Adipocyte (in vitro differentiated cells): Measurements from ENCODE around the gene OR12D2.
"Not testable (repeated sequence)": the region's sequence is repeated elsewhere in the genome, so short reads cannot be mapped to it uniquely, and the experiment has no call there.

ENCODE experiments used
- DNase-seq: peaks from one replicate; pipeline ENCODE4 v3.0.0-alpha.2; 2015; ENCODE audit warnings: low read depth
- H3K27me3 ChIP-seq: replicated peaks from 2 replicates; pipeline ENCODE4 v1.7.0; 2013; ENCODE audit warnings: mild to moderate bottlenecking, low read length, moderate library complexity; ENCODE audit not compliant: control insufficient read depth, insufficient read depth
- H3K36me3 ChIP-seq: 2 replicates; pipeline ENCODE4 v1.7.0; 2013; ENCODE audit warnings: low read length, mild to moderate bottlenecking, moderate library complexity; ENCODE audit not compliant: control insufficient read depth, insufficient read depth, severe bottlenecking
- H3K4me1 ChIP-seq: 2 replicates; pipeline ENCODE4 v1.7.0; 2013; ENCODE audit warnings: mild to moderate bottlenecking, low read length, moderate library complexity; ENCODE audit not compliant: control insufficient read depth, insufficient read depth
- H3K4me3 ChIP-seq: 2 replicates; pipeline ENCODE4 v1.7.0; 2013; ENCODE audit warnings: mild to moderate bottlenecking, low read length, moderate library complexity
- H3K9ac ChIP-seq: 2 replicates; pipeline ENCODE4 v1.7.0; 2013; ENCODE audit warnings: mild to moderate bottlenecking, low read length, moderate library complexity
- H3K9me3 ChIP-seq: 2 replicates; pipeline ENCODE4 v1.7.0; 2013; ENCODE audit warnings: mild to moderate bottlenecking, low read length, moderate library complexity; ENCODE audit not compliant: control insufficient read depth

The OR12D2 gene, protein sequence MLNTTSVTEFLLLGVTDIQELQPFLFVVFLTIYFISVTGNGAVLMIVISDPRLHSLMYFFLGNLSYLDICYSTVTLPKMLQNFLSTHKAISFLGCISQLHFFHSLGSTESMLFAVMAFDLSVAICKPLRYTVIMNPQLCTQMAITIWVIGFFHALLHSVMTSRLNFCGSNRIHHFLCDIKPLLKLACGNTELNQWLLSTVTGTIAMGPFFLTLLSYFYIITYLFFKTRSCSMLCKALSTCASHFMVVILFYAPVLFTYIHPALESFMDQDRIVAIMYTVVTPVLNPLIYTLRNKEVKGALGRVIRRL

DNA sequence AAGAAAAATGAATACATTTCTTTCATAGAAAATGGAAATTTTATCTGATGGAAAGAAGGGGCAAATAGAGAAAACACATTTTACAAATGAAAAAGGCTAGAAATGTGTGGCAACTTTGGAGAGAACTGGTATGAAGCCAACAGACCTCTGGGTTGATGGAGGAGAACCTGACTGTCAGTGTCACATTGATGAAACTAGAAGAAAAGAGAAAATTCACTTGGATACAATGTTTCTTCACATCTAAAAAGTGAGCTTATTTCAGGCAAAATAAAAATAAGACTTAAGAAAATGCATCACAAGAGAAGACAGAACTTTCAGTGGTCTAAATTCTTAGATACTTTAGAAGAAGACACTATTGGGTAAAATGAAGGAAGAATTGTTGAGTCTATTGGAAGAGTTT is at the start of gene OR12D2:
TSS of gene OR12D2 (plus strand) at position 301 of the 400 bp plus-strand sequence. CDS start 1,069 bp downstream, outside the sequence.
- H3K9me3 ChIP-seq, result no peaks in the 10 kb centered on the region
- no peak within 1 kb of the TSS for H3K9ac ChIP-seq
- no peak for DNase-seq
- H3K4me3 ChIP-seq, result no peak within 1 kb of the TSS
- no peaks in the 10 kb centered on the region for H3K27me3 ChIP-seq
- no peaks in the 10 kb centered on the region for H3K36me3 ChIP-seq
- H3K4me1 ChIP-seq, result no peaks in the 10 kb centered on the region

DNA sequence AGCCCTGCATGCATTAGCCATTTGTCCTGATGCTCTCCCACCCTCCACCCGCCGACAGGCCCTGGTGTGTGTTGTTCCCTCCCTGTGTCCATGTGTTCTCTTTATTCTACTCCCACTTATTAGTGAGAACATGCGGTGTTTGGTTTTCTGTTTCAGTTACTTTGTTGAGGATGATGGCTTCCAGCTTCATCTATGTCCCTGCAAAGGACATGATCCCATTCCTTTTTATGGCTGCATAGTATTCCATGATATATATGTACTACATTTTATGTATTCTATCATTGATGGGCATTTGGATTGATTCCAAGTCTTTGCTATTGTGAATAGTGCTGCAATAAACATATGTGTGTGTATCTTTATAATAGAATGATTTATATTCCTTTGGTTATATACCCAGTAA is 46.1 kb upstream of the OR12D2 start:
- not testable (repeated sequence) for H3K4me1 ChIP-seq, H3K9me3 ChIP-seq, H3K4me3 ChIP-seq, H3K27me3 ChIP-seq, H3K36me3 ChIP-seq, H3K9ac ChIP-seq, DNase-seq

DNA sequence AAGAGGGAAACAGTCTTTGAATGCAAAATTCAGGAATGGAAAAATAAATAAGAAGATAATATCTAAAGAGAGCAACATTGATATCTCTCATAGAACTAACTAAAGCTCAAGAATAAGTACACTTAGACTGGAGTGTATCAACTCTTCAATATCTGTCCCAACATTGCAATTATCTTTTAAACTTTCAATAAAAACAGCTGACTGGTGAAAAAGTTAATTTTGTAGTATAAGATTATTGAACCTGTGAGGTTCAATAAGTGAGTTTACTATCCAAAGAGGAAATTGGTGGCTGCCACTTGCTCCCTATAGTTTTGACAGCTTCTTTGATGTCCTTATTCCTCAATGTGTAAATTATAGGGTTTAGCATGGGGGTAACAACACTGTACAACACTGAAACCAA is 40.5 kb upstream of the OR12D2 start:
- Histone ChIP-seq H3K4me3 (no peak overlapping the region), H3K36me3 (no peaks in the 10 kb centered on the region), H3K9ac (no peak overlapping the region), H3K27me3 (no peaks in the 10 kb centered on the region), H3K9me3 (no peaks in the 10 kb centered on the region), H3K4me1 (no peaks in the 10 kb centered on the region)
- DNase-seq, result no peak

DNA sequence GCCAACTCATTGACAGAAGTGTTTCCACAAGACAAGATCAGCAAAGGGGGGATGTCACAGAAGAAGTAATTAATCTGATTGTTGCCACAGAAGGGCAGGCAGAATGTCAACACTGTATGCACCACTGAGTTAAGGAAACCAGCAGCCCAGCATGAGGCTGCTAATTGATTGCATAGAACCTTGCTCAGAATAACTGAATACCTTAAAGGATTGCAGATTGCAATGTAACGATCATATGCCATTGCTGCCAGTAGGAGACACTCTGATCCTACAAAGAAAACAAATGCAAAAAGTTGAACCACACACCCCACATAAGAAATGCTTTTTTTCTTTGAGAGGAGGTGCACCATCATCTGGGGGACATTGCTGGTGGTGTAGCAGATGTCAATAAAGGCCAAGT is 39.8 kb upstream of the OR12D2 start:
- Histone ChIP-seq H3K36me3 (no peaks in the 10 kb centered on the region), H3K9me3 (no peaks in the 10 kb centered on the region), H3K4me3 (no peak overlapping the region), H3K27me3 (no peaks in the 10 kb centered on the region), H3K9ac (no peak overlapping the region), H3K4me1 (no peaks in the 10 kb centered on the region)
- no peak for DNase-seq

DNA sequence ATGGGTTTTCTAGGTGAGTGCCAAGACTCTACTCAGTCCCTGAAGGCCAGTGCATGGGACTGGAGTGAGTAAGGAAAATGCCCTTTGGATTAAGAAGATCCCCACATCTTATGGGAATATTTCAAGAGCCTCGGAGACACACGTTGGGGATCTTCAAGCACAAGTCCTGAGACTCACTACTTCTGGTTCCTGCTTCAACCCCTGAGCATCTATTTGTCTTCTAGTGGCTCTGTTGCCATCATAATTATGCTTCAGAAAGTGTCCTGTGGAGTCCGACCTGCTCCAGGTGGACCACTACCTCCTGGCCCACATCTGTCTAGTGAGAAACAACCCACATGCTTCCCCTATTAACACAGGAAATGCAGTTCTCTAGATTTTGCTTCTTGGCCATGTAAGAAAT is 26.7 kb upstream of the OR12D2 start, which contains the start of gene OR5V1:
TSS of gene OR5V1 (minus strand) at position 101 of the 400 bp plus-strand sequence. CDS start 12,670 bp downstream, outside the sequence.
- Histone ChIP-seq H3K4me3 (no peak within 1 kb of the TSS), H3K36me3 (no peaks in the 10 kb centered on the region), H3K9ac (no peak within 1 kb of the TSS), H3K4me1 (no peaks in the 10 kb centered on the region), H3K27me3 (no peaks in the 10 kb centered on the region), H3K9me3 (peaks cover 6% of the 10 kb centered on the region)
- no peak for DNase-seq

DNA sequence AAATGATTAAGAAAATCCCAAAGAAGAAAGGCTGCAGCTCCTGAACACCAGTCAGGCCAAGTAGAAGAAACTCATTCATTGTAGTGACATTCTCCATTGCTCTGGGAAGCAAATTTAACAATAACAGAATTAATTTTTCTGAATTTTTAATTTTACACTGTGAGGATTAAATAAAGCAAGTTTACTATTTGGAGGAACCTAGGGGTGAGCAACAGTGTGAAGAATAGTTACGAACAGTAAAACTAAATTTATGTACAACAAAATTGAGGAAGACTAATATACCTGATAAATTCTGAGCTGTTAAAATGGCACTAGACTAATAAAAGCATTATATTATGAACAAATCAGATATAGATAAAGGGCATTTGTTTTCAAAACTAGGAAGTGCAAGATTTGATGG is 20.2 kb upstream of the OR12D2 start, which contains the start of gene OR12D3:
TSS of gene OR12D3 (minus strand) at position 101 of the 400 bp plus-strand sequence. CDS start at position 97, 4 bp downstream.
- H3K36me3 ChIP-seq, result no peaks in the 10 kb centered on the region

DNA sequence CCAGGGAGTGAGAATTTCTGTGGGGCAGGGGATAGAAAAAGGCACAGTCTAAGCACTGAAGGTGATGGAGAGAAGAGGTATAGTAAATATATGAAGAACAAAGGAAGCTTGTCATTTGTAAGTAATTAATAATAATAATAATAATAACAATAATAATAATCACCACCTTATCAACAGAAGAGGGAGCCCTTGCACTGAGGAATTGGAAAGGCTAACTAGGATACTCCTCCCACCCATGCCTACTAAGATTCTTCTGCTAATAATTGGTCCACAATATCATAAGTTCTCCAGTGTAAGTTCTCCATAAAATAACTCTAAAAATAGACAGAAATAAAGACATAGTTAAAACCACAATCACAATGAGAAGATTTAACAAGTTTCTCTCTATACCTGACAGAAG is 19.4 kb upstream of the OR12D2 start:
- no peak overlapping the region for H3K9ac ChIP-seq
- H3K4me1 ChIP-seq, result no peaks in the 10 kb centered on the region
- DNase-seq, result peak; percentile 39
- peaks cover 6% of the 10 kb centered on the region for H3K9me3 ChIP-seq
- no peak overlapping the region for H3K4me3 ChIP-seq
- no peaks in the 10 kb centered on the region for H3K36me3 ChIP-seq
- H3K27me3 ChIP-seq, result peaks cover 3% of the 10 kb centered on the region

More for the DNA sequence above, 20.2 kb upstream of the OR12D2 start, which contains the start of gene OR12D3:
- no peaks in the 10 kb centered on the region for H3K27me3 ChIP-seq
- peaks cover 6% of the 10 kb centered on the region for H3K9me3 ChIP-seq
- no peak within 1 kb of the TSS for H3K4me3 ChIP-seq
- no peaks in the 10 kb centered on the region for H3K4me1 ChIP-seq
- DNase-seq, result no peak
- no peak within 1 kb of the TSS for H3K9ac ChIP-seq

DNA sequence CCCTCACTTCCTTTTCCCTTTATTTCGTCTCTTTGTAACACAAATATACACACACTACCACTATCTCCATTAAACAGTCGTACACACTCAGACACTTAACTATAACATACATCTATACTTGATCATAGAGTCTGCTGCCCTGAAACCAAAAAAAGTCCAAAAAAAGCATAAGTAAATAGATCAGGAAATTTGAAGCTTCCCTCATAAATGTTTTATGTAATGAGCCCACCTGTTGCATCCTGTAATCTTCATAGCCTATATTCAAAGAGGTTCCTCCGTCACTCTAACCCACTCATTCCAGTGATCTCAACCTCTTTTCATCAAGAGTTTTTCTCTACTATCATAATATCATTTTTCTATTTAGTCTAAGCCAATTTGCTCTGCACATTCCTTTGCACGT is 6.9 kb upstream of the OR12D2 start:
- no peaks in the 10 kb centered on the region for H3K36me3 ChIP-seq
- no peak overlapping the region for H3K9ac ChIP-seq
- no peaks in the 10 kb centered on the region for H3K9me3 ChIP-seq
- H3K4me1 ChIP-seq, result no peaks in the 10 kb centered on the region
- H3K4me3 ChIP-seq, result no peak overlapping the region
- no peaks in the 10 kb centered on the region for H3K27me3 ChIP-seq
- DNase-seq, result no peak

DNA sequence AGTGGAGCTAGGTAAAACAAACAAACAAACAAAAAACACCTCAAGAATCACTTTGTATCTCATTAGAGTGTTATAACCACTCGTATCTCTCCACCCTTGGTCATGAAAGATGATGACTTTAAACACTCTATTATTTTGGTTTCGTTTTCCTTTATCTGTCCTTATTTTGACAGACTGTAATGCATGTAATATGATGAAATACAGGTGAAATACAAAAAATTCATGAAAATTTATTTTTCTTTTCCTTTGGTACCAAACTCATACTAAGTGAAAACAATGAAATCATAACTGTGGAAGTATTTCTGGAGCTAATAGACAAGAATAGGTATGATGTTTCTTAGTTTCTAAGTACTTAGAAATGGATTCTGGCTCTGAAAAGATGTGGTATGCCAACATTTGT is 4.1 kb downstream of the OR12D2 start:
- Histone ChIP-seq H3K9ac (no peak overlapping the region), H3K4me3 (no peak overlapping the region), H3K4me1 (no peaks in the 10 kb centered on the region), H3K9me3 (no peaks in the 10 kb centered on the region), H3K27me3 (no peaks in the 10 kb centered on the region), H3K36me3 (no peaks in the 10 kb centered on the region)
- DNase-seq, result no peak

DNA sequence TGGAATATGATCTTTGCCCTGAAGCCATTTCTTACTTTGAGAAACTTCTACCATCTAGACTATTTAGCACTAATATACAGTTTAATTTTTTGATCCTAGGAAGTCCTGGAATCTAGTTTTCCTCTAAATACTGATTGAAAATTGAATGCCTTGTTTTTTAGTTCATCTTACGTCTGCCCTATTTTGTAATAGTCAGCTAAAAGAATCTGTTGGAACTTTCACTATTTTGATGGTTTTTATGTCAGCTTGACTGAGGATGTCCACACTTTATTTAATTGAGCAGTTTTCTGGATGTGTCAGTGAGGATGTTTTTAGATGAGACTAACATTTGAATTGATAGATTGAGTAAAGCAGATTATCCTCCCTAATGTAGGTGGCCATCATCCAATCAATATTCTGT is 8.4 kb downstream of the OR12D2 start:
- Histone ChIP-seq H3K4me1 (no peaks in the 10 kb centered on the region), H3K9me3 (no peaks in the 10 kb centered on the region), H3K27me3 (no peaks in the 10 kb centered on the region), H3K9ac (no peak overlapping the region), H3K36me3 (no peaks in the 10 kb centered on the region), H3K4me3 (no peak overlapping the region)
- no peak for DNase-seq

DNA sequence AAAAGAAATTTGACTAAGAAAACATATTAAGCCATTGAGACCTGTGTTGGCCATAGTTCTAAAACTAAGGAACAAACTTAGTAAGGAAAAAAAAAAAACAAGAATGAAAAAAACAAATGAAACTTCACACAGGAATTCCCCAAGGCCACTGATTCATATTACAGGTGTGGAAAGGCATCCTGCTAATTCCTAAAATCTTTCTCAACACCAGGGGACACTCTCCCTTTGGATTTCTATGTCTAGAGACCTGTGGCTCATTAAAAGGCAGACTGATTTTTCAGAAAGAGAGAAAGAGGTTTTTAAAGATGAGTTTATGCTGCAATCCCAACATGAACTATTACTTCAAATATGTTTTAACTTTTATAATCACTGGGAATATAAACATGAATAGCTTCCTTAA is 19.2 kb downstream of the OR12D2 start, which contains the start of gene OR12D1:
TSS of gene OR12D1 (plus strand) at position 341 of the 400 bp plus-strand sequence.
- Histone ChIP-seq H3K9ac (no peak within 1 kb of the TSS), H3K9me3 (no peaks in the 10 kb centered on the region), H3K27me3 (no peaks in the 10 kb centered on the region), H3K4me1 (no peaks in the 10 kb centered on the region), H3K36me3 (no peaks in the 10 kb centered on the region), H3K4me3 (no peak within 1 kb of the TSS)
- DNase-seq, result peak; percentile 40
